GM19099 (cell line): ENCODE results near the gene EDC3.

ENCODE experiments used
- POLR2A ChIP-seq: IDR thresholded peaks from 3 replicates; pipeline ENCODE4 v1.6.1; 2011; ENCODE audit warnings: low read depth; ENCODE audit not compliant: insufficient read length; ENCODE audit errors: extremely low read depth

The EDC3 gene

GRCh38 chr15:74589826-74590225 lies 106.0 kb downstream of the EDC3 start:
- no peak for TF ChIP-seq POLR2A

GRCh38 chr15:74585857-74586256 lies 110.0 kb downstream of the EDC3 start:
- TF ChIP-seq POLR2A, result no peak

- no peak for TF ChIP-seq POLR2A
Measured at GRCh38 chr15:74585191-74585590, 110.6 kb downstream of the EDC3 start.

GRCh38 chr15:74584779-74585178 lies 111.0 kb downstream of the EDC3 start:
- no peak for TF ChIP-seq POLR2A

GRCh38 chr15:74584204-74584603 lies 111.6 kb downstream of the EDC3 start:
- no peak for TF ChIP-seq POLR2A
